Measurements from ENCODE around the gene LRRC34.

Gene LRRC34

DNA sequence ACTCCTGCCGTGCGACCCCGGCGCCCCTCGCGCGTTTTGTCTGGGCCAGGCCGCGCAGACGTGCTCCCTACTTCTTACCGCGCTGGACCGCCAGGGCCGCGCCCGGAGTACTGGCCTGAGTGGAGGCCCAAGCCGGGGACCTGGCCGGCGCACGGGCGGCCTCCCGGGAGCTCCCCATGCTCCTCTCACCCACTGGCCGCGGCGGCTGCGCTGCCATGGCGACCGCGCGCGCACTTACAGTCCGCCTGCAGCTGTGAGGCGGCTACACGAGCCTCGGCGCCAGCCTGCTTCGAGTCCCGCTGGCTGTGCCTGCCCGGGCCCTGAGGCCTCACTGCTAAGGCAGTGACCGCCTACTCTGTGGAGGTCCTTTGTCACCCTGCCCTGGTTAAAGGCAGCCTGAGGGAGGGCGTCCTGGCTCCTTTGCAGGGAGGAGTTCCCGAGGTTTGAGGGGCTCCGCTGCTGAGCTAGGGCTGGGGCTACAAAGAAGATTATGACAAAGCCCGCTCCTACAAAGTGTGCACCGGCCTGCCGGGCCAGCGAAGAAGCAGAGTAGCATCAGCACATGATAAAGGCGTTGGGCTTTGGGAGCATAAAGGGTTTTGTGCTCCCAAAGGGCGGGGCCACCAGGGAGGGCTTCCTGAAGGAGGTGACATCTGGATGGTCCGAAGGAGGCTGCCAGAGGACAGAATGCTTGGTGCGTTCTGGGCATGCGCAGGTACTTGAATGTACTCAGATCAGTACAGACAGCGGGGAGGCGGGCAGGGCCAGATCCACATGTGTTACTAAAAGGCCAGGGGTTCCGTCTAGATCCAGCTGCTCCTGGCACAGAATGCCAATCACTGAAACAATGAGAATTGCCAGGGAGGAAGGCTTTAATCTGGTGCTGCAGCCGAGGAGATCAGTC, at the start of gene LRRC34, which contains the start of gene LRRIQ4:
Gene LRRC34, minus strand, starts transcription at position 573 of the 904 bp plus-strand sequence. Its CDS starts 356 bp downstream, at position 217.
Gene LRRIQ4, plus strand, starts transcription at position 539 of the 904 bp plus-strand sequence. CDS start 9,052 bp downstream, outside the sequence.
- DNase-seq (ENCODE audit: low read depth in 2 of 2), result peak in 1 of 2 experiments; percentile 33

GRCh38 chr3:169861871-169862270, 49.2 kb upstream of the LRRC34 start:
- no peak for DNase-seq (ENCODE audit: low read depth in 2 of 2)

DNA sequence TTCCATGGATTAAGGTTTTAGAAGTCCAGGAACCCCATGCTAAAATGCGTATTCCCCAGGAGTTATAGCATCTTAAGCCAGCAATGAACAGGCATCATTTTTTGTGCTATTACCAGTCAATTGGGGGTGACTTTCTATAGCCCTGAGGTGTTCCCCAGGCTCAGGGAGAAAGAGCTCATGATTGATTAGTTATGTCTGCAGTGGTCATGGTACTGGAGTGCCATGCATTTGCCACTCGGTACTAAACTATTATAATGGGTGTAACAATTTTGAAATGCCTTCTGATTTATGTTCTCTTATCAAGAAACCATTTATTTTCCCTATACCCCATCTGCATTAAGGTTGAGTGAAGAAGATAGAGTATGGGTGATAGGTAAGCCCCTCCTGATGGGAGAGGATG, 45.1 kb upstream of the LRRC34 start:
- no peak for DNase-seq (ENCODE audit: low read depth in 2 of 2)

GRCh38 chr3:169855514-169855913, 42.8 kb upstream of the LRRC34 start:
- DNase-seq (ENCODE audit: low read depth in 2 of 2), result no peak

DNA sequence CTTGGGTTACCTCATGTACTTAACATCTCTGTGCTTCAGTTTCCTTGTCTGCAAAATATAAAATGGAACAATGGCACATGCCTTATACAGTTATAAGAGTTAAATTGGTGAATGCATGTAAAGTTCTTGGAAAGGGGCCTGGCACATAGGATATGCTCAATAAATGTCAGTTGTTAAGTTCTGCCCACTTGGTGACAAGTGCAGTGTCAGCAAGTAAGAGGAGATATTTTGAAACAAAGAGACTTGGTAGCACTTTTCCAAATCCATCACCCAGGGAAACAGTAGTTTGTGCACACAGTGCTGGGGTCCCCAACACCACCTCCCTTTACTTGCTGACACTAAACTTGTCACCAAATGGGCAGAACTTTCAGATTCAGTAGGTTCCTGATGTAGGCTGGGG, 37.9 kb upstream of the LRRC34 start:
- no peak for DNase-seq (ENCODE audit: low read depth in 2 of 2)

GRCh38 chr3:169848741-169849140, 36.0 kb upstream of the LRRC34 start:
- DNase-seq (ENCODE audit: low read depth in 2 of 2), result no peak

DNA sequence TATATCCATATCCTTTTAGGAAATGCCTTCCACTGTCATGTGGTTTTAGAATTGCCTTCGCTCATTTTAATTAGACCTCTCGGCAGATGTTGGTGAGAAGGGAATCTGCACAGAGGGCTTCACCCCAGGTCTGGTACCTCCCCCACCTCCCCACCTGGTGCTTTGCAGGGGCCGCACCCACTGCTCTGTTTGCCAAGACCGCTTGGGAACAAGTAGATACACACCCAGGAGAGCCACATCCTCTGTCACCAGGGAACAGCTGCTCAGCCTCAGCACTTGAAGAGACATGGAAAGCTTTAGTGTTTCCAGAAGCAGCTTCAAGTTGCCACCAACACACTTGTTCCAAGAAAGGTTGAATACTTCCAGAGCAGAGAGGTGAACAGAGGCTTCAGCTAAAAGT, 35.2 kb upstream of the LRRC34 start:
- no peak for DNase-seq (ENCODE audit: low read depth in 2 of 2)

DNA sequence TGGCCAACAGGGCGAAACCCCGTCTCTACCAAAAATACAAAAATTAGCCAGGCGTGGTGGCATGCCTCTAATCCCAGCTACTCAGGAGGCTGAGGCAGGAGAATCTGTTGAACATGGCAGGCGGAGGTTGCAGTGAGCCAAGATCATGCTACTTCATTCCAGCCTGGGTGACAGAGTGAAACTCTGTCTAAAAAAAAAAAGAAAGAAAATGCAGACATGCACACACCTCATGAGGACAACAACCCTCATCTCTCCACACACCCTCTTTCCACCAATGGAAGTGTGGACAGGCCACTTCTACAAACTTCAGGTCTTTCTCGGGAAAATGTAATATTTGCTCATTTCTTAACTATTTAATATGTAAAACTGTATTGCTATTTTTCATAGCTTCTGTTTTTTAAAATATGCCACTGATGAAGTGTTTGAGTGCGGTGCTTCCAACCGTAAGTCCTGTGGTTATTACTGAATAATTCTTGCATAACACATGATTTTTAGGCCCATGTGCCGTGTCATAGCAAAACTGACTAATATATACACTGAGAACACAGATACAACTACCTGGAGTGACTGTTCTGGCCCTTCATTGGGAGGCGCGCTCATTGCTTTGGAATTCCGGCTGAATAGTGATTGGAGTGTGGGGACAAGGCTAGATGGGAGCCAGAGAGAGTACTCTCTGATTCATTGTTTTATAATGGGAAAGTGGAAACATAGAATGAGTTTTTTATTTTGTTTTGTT, 33.9 kb upstream of the LRRC34 start:
- DNase-seq (ENCODE audit: low read depth in 2 of 2), result peak; percentile 47 to 51

- DNase-seq (ENCODE audit: low read depth in 2 of 2), result no peak
These were observed 30.3 kb upstream of the LRRC34 start for GRCh38 chr3:169842960-169843359.

DNA sequence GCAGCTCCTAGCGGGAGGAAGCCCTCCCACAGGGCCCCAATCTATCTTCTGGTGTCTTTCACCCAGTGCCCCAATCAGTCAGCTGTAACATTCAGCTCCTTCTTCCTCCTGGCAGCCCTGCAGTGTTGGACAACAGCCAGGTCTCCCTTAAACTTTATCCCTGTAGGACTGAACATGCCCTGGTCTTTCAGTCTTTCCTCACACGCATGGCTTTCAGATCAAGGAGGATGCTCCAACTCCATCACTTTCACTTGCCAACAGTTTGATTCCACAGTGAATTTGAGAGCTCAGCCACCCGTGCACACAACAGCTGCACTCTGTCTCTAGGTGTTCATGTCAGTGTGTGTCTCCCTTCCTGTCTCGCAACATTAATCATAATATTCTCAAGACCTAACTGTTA, 28.5 kb upstream of the LRRC34 start:
- DNase-seq (ENCODE audit: low read depth in 2 of 2), result no peak

DNA sequence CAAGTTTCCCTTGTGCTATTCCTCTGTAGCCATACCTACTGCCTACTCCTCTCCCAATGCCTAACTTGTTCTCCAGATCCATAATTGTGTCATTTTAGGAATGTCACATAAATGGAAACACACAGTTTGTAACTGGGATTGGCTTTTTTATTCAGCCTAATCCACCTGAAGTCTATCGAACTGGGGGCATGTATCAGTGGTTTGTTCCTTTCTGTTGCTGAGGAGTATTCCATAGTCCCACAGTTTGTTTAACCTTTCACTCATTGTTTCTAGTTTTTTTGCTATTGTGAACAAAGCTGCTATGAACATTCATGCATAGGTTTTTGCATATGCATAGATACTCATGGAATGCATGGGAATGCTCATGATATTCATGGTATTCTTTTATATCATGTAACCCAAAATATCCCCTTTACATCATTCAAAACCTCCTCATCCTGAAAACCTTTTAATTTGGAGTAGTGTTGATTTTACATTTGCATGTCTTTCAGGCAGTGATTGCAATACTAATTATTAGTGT, 25.9 kb upstream of the LRRC34 start:
- no peak for DNase-seq (ENCODE audit: low read depth in 2 of 2)

GRCh38 chr3:169836942-169837275, 24.2 kb upstream of the LRRC34 start:
- no peak for DNase-seq (ENCODE audit: low read depth in 2 of 2)

DNA sequence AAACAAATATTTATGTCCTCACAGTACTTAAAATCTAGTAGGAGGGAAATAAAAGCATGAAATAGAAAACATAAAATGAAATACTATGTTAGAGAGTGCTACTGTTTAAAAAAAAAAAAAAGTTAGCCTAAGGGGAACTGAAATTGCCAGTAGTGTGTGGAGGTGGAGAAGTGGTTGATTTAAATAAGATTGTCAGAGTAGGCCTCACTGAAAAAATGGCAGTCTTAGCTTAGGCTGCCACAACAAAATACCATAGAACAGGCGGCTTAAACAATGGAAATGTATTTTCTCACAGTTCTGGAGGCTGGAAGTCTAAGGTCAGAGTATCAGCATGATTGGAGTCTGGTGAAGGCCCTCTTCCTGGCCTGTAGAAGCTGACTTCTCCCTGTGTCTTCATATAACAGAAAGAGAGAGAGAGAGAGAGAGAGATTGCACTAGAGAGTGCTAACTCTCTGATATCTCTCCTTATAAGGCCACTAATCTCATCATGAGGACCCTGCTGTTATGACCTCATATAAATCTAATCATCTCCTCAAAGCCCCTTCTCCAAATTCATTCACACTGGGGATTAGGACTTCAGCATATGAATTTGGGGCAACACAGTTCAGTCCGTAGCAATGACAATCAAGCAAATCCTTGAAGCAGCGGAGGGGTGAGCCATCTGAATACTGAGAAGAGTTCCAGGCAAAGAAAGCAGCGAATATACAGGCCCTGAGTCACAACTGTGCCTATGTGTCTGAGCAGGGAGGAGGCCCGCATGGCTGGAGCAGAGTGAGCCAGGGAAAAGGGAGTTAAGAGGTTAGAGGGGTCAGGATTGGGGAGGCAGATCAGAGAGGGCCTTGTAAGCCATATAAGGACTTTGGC, 23.6 kb upstream of the LRRC34 start:
- DNase-seq (ENCODE audit: low read depth in 2 of 2), result no peak

DNA sequence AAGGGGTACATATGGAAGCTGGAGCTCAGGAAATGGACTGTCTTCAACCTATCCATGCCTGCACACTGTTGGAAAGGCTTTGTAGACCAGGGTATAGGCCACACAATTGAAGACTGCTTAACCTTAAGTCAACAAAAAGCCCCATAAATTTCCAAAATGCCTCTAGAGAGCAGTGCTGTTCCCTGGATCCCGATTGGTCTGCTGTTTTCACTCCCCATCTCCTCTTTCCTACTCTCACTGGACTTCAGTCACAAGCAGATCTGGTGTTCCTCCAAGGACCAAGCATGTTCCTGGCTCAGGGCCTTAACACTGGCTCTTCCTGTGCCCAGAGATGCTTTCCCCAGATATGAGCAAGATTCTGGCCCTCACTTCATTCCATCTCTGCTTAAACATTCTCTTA, 22.8 kb upstream of the LRRC34 start:
- DNase-seq (ENCODE audit: low read depth in 2 of 2), result no peak

DNA sequence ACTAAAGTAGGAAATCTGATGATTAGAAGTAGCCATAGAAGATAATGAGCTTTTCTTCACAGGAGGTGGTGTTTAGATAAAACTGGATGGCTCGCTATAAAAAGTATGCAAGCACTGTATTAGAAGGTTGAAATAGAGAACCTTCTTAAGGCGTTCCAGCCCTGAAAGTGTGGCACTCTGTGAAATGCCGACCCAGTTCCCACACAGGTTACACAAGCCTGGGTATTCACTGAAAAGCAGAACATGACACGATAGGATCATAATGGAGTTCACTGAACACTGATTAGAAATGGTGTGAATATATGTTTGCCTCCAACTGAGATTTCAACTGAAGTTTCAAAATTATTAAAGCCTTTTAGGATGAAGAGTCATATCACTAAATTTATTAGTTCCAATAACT, 15.0 kb upstream of the LRRC34 start:
- DNase-seq (ENCODE audit: low read depth in 2 of 2), result no peak

DNA sequence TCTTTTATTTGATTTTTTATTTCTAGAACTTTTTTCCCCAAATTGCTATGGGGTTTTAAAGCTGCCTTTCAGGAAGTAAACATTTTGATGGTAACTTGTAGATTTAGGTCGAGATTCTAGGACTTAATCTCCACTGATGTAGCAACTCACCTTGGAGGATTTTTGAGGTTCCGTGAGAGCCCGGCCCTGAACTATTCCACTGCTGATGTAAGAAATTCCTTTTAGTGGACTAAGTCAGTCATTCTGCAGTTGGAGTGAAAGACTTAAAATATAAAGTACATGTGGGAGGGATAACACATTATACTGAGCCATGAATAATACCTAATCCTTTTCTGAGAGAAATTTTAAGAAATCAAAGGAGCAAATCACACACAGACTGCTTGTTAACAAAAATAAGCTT, 12.6 kb upstream of the LRRC34 start:
- no peak for DNase-seq (ENCODE audit: low read depth in 2 of 2)

DNA sequence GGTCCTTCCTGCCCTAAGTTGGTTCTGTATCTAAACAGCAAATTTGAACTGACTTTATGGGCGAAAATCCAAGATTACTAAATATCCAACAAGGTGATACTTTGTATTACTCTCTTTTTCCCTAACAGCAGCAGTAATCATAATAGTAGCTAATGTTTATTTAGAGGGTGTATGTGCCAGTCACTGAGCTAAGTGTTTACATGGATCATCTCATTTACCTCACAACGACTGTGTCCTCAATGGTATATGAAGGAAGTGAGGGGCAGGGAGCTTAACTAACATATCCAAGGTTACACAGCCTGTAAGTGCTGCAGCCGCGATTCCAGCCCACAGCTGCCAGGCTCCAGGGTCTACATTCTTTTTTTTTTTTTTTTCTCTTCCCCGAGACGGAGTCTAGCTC, 10.3 kb upstream of the LRRC34 start:
- DNase-seq (ENCODE audit: low read depth in 2 of 2), result no peak

DNA sequence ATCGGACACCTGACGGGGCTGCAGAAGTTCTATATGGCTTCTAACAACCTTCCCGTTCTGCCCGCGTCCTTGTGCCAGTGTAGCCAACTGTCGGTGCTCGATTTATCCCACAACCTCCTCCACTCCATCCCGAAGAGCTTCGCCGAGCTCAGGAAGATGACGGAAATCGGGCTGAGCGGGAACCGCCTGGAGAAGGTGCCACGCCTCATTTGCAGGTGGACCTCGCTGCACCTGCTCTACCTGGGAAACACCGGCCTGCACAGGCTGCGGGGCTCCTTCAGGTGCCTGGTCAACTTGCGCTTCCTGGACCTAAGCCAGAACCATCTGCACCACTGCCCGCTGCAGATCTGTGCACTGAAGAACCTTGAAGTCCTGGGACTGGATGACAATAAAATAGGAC, 9.8 kb upstream of the LRRC34 start:
- no peak for DNase-seq (ENCODE audit: low read depth in 2 of 2)

DNA sequence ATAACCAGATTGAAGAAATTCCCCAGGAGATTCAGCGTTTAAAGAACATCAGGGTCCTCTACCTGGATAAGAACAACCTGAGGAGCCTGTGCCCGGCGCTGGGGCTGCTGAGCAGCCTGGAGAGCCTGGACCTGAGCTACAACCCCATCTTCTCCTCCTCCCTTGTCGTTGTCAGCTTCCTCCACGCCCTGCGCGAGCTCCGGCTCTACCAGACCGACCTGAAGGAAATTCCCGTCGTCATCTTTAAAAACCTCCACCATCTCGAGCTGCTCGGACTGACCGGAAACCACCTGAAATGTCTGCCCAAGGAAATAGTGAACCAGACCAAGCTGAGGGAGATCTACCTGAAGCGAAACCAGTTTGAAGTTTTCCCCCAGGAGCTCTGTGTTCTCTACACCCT, 9.4 kb upstream of the LRRC34 start:
- no peak for DNase-seq (ENCODE audit: low read depth in 2 of 2)

- no peak for DNase-seq (ENCODE audit: low read depth in 2 of 2)
These were observed 5.6 kb upstream of the LRRC34 start for GRCh38 chr3:169818316-169818715.

- no peak for DNase-seq (ENCODE audit: low read depth in 2 of 2)
These were observed 3.0 kb upstream of the LRRC34 start for GRCh38 chr3:169815590-169816150.
